GM18909 (cell line): ENCODE data around the gene DNAH5.

Source experiments
- ATAC-seq: cut with Tn5 transposase; IDR thresholded peaks from one replicate; pipeline ENCODE4 v1.9.1; 2021; ENCODE audit warnings: mild to moderate bottlenecking; ENCODE audit not compliant: unreplicated experiment, poor library complexity

DNAH5 gene

DNA sequence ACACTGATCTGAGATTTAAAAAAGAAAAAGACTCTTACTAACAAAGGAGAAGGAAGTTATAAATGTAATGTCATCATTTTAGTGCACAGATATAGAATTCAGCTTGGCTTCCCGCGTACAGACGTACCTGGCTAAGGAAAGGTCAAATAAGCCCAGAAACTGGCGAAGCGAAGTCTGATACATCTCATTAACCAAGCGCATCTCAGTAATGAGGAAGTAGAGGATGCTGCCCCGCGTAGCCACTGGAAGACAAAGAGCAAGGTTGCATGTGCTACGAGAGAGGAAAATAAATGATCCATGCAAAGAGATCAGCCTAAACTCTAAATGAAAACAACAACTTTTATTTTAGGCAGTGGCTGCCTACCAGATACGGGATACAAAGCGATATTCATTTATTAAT lies 208.8 kb downstream of the DNAH5 start:
- ATAC-seq = no peak

- no peak for ATAC-seq
These were observed 213.3 kb downstream of the DNAH5 start for GRCh38 chr5:13731121-13731628.

DNA sequence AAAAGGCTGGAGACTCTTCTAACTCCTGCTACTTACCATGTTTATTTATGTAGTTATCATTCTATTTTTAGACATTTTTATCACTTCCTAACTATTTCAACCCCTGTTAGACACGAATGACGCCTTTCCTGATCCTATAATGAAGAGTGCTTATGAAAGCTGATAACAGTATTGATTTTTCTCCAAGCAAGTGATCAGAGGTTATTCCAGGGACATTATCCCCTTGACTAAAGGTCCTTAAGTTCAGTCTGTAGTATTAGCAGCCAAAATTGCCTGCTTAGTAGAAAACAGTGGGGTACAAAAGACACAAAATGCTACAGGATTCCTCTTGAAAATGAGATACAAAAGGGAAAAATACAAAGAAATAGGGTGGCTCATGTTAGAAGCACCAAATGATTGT lies 235.6 kb downstream of the DNAH5 start:
- no peak for ATAC-seq

GRCh38 chr5:13708432-13708831 lies 236.1 kb downstream of the DNAH5 start:
- ATAC-seq = no peak

DNA sequence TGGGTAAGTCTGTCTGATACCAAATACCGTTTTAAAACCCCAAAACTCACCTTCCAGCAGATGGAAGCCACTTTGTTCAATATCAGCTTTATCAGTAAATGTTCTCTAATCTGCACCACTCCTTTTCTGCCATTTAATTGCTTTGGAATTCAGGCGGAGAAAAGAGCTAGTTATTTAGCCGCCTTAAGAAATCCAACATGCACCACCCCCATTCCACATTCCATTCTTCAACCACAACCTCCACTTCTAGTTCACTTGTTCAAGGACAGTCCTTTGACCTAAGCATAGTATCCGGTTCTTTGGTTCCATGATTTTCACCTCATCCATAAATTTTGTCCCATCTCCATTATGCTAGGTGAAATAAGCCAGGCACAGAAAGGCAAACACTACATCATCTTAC lies 240.1 kb downstream of the DNAH5 start:
- ATAC-seq = no peak

DNA sequence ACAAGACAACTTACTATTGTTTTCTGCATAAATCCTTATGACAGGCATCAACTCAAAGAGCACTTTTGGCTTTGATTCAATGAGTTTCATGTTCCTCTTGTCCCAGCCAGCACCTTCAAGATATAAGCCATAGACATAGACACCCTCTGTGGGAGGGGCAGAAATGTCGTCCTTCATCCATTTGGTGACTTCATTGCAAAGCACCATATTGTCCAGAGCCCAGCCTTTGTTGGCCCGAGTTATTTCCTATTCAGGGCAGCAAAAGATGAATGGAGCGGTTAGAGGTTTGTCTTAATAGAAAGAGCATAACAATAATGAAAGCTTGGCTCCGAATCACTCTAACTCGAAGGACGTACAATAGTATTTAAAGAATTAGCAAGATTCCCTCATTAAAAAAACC lies 243.9 kb downstream of the DNAH5 start:
- ATAC-seq = no peak

GRCh38 chr5:13698885-13699284 lies 245.6 kb downstream of the DNAH5 start:
- ATAC-seq = no peak

GRCh38 chr5:13695076-13695712 lies 249.3 kb downstream of the DNAH5 start:
- no peak for ATAC-seq

DNA sequence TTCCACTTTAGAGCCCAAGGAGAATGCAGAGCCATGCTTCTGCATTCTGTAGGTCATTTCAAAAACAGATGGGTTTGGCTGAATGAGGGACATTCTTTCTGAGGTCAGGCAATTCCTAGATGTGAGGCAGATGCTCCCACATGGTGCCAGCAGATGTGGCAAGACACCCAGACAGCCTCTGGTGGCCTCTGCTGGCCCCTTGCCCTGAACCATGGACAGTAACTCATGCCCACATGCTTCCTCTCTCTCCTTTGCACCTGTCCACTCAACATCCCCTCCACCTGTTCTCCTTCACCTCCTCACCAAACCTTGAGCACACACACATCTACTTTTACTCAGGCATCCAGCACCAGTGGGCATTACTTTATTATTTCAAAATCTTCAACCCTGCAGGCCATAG lies 252.3 kb downstream of the DNAH5 start:
- ATAC-seq = no peak

GRCh38 chr5:13676531-13676930 lies 268.0 kb downstream of the DNAH5 start:
- ATAC-seq = no peak

GRCh38 chr5:13674391-13674790 lies 270.1 kb downstream of the DNAH5 start:
- no peak for ATAC-seq

GRCh38 chr5:13673511-13673910 lies 271.0 kb downstream of the DNAH5 start:
- no peak for ATAC-seq

- ATAC-seq = no peak
These were observed 280.1 kb downstream of the DNAH5 start for GRCh38 chr5:13664377-13664776.

GRCh38 chr5:13662626-13663025 lies 281.9 kb downstream of the DNAH5 start:
- ATAC-seq = no peak

- no peak for ATAC-seq
These were observed 283.2 kb downstream of the DNAH5 start for GRCh38 chr5:13661272-13661671.

- no peak for ATAC-seq
These were observed 284.4 kb downstream of the DNAH5 start for GRCh38 chr5:13660072-13660471.

- ATAC-seq = no peak
These were observed 285.1 kb downstream of the DNAH5 start for GRCh38 chr5:13659391-13659790.

GRCh38 chr5:13658761-13659160 lies 285.7 kb downstream of the DNAH5 start:
- no peak for ATAC-seq

DNA sequence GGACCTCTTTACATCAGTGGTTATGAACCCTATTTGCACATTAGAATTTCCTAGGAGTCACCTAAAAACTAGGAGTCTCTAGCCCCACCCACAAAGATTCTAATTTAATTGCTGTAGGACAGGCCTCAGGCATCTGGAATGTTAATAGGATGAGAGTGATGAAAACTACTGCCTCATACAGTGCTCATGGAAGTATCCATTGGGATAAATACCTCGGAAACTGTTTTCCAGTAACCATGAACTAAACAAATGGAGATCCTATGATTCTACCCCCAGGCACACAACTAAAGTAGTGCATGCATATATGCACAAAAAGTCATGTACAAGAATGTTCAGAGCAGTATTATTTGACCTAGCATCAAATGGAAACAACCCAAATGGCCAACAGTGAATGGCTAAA lies 286.3 kb downstream of the DNAH5 start:
- no peak for ATAC-seq

GRCh38 chr5:13653709-13654108 lies 290.8 kb downstream of the DNAH5 start:
- no peak for ATAC-seq

GRCh38 chr5:13649656-13650055 lies 294.8 kb downstream of the DNAH5 start:
- ATAC-seq = no peak

DNA sequence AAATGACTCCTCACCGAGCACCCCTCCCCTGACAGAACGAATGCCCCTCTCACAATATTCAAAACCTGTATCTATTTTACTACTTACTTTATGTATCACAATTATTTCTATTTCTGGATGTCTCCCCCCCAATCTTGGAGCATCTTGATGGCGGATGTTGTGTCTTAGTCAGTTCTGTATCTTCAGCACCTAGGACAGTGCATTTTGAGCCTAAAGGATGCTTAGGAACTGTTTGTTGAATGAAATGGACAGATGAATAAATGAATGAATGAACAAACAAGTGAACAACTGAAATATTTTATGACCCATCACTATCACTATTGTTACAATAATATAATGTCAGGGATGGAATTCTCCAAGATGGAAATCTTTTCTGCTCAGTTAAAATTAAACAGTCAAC lies 295.7 kb downstream of the DNAH5 start:
- ATAC-seq = no peak

- ATAC-seq = no peak
These were observed 300.8 kb downstream of the DNAH5 start for GRCh38 chr5:13643734-13644133.
